Stimulated activated CD4-positive, alpha-beta T cell treated with anti-CD3 and anti-CD28 coated beads, Interleukin-2, amount 100 ng/mL, for 4 hours (primary cell): ENCODE measurements around the gene SRGAP2B.
"Not testable (repeated sequence)": the region's sequence is repeated elsewhere in the genome, so short reads cannot be mapped to it uniquely, and the experiment has no call there.

Experiments
- DNase-seq: peaks from one replicate; pipeline ENCODE4 v3.0.0-alpha.2; 2020; ENCODE audit warnings: low read depth

SRGAP2B gene

GRCh38 chr1:145095284-145096057 is at the start of gene SRGAP2B, which contains the start of gene FAM72D:
TSS of gene SRGAP2B (minus strand) at chr1:145095328. CDS start at chr1:145092901, 2,427 bp downstream.
TSS of gene FAM72D (plus strand) at chr1:145095974. CDS start at chr1:145096848, 874 bp downstream.
- DNase-seq, result not testable (repeated sequence)

GRCh38 chr1:145144264-145144913 is 49.3 kb upstream of the SRGAP2B start:
- DNase-seq, result not testable (repeated sequence)

- DNase-seq, result not testable (repeated sequence)
Observed at GRCh38 chr1:145140549-145140948, 45.4 kb upstream of the SRGAP2B start.

- DNase-seq, result not testable (repeated sequence)
Observed at GRCh38 chr1:145134476-145134875, 39.3 kb upstream of the SRGAP2B start.

GRCh38 chr1:145128697-145129469 is 33.8 kb upstream of the SRGAP2B start:
- not testable (repeated sequence) for DNase-seq

GRCh38 chr1:145127144-145127543 is 32.0 kb upstream of the SRGAP2B start:
- DNase-seq, result not testable (repeated sequence)

GRCh38 chr1:145125112-145125511 is 30.0 kb upstream of the SRGAP2B start:
- DNase-seq, result not testable (repeated sequence)

GRCh38 chr1:145123992-145124641 is 29.0 kb upstream of the SRGAP2B start:
- DNase-seq, result not testable (repeated sequence)

GRCh38 chr1:145123062-145123395 is 27.9 kb upstream of the SRGAP2B start:
- DNase-seq, result not testable (repeated sequence)

GRCh38 chr1:145122344-145123061 is 27.4 kb upstream of the SRGAP2B start:
- DNase-seq, result not testable (repeated sequence)

GRCh38 chr1:145119842-145120241 is 24.7 kb upstream of the SRGAP2B start:
- DNase-seq, result not testable (repeated sequence)

GRCh38 chr1:145115587-145116493 is 20.7 kb upstream of the SRGAP2B start:
- DNase-seq, result not testable (repeated sequence)

GRCh38 chr1:145114560-145115057 is 19.5 kb upstream of the SRGAP2B start:
- not testable (repeated sequence) for DNase-seq

- DNase-seq, result not testable (repeated sequence)
Observed at GRCh38 chr1:145112703-145113102, 17.6 kb upstream of the SRGAP2B start.

- not testable (repeated sequence) for DNase-seq
Observed at GRCh38 chr1:145111674-145112073, 16.5 kb upstream of the SRGAP2B start.

- not testable (repeated sequence) for DNase-seq
Observed at GRCh38 chr1:145103294-145103693, 8.2 kb upstream of the SRGAP2B start.

- not testable (repeated sequence) for DNase-seq
Observed at GRCh38 chr1:145101725-145102124, 6.6 kb upstream of the SRGAP2B start.

- not testable (repeated sequence) for DNase-seq
Observed at GRCh38 chr1:145094655-145095211, 395 bp downstream of the SRGAP2B start.

- DNase-seq, result not testable (repeated sequence)
Observed at GRCh38 chr1:145093517-145094149, 1.5 kb downstream of the SRGAP2B start.
